Loucy (cell line): ENCODE measurements around the gene VAMP4.

Experiments
- EZH2phosphoT487 ChIP-seq: fragments of 200-600 bp; IDR thresholded peaks from 2 replicates; pipeline ENCODE4 v1.6.1; 2018; ENCODE audit warnings: antibody characterized with exemption, mild to moderate bottlenecking, moderate library complexity, borderline replicate concordance
- TF ChIP-seq, protein P1 (sequence below): fragments of 200-600 bp; sonication (generic); conservative IDR thresholded peaks from 2 replicates; pipeline ENCODE4 v1.5.1; 2014; ENCODE audit warnings: mild to moderate bottlenecking, antibody characterized with exemption, low read length

GRCh38 chr1:171790318-171790717 is 48.5 kb upstream of the VAMP4 start:
- no peak for TF ChIP-seq EZH2phosphoT487
- TF ChIP-seq, protein P1, sequence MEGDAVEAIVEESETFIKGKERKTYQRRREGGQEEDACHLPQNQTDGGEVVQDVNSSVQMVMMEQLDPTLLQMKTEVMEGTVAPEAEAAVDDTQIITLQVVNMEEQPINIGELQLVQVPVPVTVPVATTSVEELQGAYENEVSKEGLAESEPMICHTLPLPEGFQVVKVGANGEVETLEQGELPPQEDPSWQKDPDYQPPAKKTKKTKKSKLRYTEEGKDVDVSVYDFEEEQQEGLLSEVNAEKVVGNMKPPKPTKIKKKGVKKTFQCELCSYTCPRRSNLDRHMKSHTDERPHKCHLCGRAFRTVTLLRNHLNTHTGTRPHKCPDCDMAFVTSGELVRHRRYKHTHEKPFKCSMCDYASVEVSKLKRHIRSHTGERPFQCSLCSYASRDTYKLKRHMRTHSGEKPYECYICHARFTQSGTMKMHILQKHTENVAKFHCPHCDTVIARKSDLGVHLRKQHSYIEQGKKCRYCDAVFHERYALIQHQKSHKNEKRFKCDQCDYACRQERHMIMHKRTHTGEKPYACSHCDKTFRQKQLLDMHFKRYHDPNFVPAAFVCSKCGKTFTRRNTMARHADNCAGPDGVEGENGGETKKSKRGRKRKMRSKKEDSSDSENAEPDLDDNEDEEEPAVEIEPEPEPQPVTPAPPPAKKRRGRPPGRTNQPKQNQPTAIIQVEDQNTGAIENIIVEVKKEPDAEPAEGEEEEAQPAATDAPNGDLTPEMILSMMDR, result no peak
